Central memory CD8-positive, alpha-beta T cell (primary cell): ENCODE results near the gene SLC38A2.
"Not testable (repeated sequence)": the region's sequence is repeated elsewhere in the genome, so short reads cannot be mapped to it uniquely, and the experiment has no call there.

ENCODE experiments used
- ATAC-seq: fragments of 150-1000 bp; cut with Tn5 transposase; replicated peaks from 2 replicates; pipeline ENCODE4 v1.10.0; 2022; ENCODE audit warnings: mild to moderate bottlenecking, moderate FRiP score, moderate number of reproducible peaks; ENCODE audit not compliant: poor library complexity, severe bottlenecking; ENCODE audit errors: extremely low read depth
- DNase-seq, 2 donors: peaks; one replicate each; pipeline ENCODE4 v3.0.0; 2021; ENCODE audit warnings: low spot score in 2 of 2
- H3K27ac Mint-ChIP-seq: one replicate; pipeline ENCODE4 v1.8.0; 2022; ENCODE audit warnings: low read depth, mild to moderate bottlenecking, moderate library complexity, mixed read lengths
- H3K27me3 Mint-ChIP-seq: one replicate; pipeline ENCODE4 v1.8.0; 2022; ENCODE audit warnings: mixed read lengths
- H3K36me3 Mint-ChIP-seq: one replicate; pipeline ENCODE4 v1.8.0; 2022; ENCODE audit warnings: mild to moderate bottlenecking, moderate library complexity, mixed read lengths; ENCODE audit not compliant: insufficient read depth
- H3K4me1 Mint-ChIP-seq: one replicate; pipeline ENCODE4 v1.8.0; 2022; ENCODE audit warnings: mixed read lengths
- H3K4me3 Mint-ChIP-seq: one replicate; pipeline ENCODE4 v1.8.0; 2022; ENCODE audit warnings: mild to moderate bottlenecking, moderate library complexity, mixed read lengths
- H3K9me3 Mint-ChIP-seq: one replicate; pipeline ENCODE4 v1.8.0; 2022; ENCODE audit warnings: mixed read lengths

SLC38A2 gene

GRCh38 chr12:46404225-46404631, 31.7 kb upstream of the SLC38A2 start:
- Mint-ChIP-seq H3K4me1 (peaks cover 31% of the 10 kb centered on the region), H3K9me3 (peaks cover 4% of the 10 kb centered on the region), H3K27ac (no peak overlapping the region), H3K36me3 (peaks cover 1% of the 10 kb centered on the region), H3K27me3 (no peaks in the 10 kb centered on the region), H3K4me3 (no peak overlapping the region)
- DNase-seq = no peak
- no peak for ATAC-seq

- H3K4me3 Mint-ChIP-seq = no peak overlapping the region
- DNase-seq (no peak), ATAC-seq (no peak)
- H3K4me1 Mint-ChIP-seq = peaks cover 36% of the 10 kb centered on the region
- peaks cover 4% of the 10 kb centered on the region for H3K9me3 Mint-ChIP-seq
- H3K27ac Mint-ChIP-seq = no peak overlapping the region
- H3K27me3 Mint-ChIP-seq = no peaks in the 10 kb centered on the region
- H3K36me3 Mint-ChIP-seq = peaks cover 1% of the 10 kb centered on the region
Observed at GRCh38 chr12:46403719-46404070, 31.1 kb upstream of the SLC38A2 start.

- H3K27ac Mint-ChIP-seq = no peak overlapping the region
- DNase-seq = no peak
- H3K4me1 Mint-ChIP-seq = peaks cover 42% of the 10 kb centered on the region
- H3K4me3 Mint-ChIP-seq = no peak overlapping the region
- H3K36me3 Mint-ChIP-seq = peaks cover 1% of the 10 kb centered on the region
- H3K27me3 Mint-ChIP-seq = no peaks in the 10 kb centered on the region
- peaks cover 4% of the 10 kb centered on the region for H3K9me3 Mint-ChIP-seq
- ATAC-seq = no peak
Observed at GRCh38 chr12:46402941-46403718, 30.6 kb upstream of the SLC38A2 start.

GRCh38 chr12:46402451-46402850, 29.9 kb upstream of the SLC38A2 start:
- ATAC-seq = no peak
- no peaks in the 10 kb centered on the region for H3K27me3 Mint-ChIP-seq
- H3K27ac Mint-ChIP-seq = no peak overlapping the region
- H3K9me3 Mint-ChIP-seq = peaks cover 4% of the 10 kb centered on the region
- DNase-seq = no peak
- H3K4me1 Mint-ChIP-seq = peaks cover 36% of the 10 kb centered on the region
- H3K36me3 Mint-ChIP-seq = peaks cover 1% of the 10 kb centered on the region
- H3K4me3 Mint-ChIP-seq = no peak overlapping the region

- Mint-ChIP-seq H3K4me3 (no peak overlapping the region), H3K27ac (no peak overlapping the region), H3K4me1 (peaks cover 36% of the 10 kb centered on the region), H3K9me3 (peaks cover 4% of the 10 kb centered on the region), H3K36me3 (peaks cover 1% of the 10 kb centered on the region), H3K27me3 (no peaks in the 10 kb centered on the region)
- ATAC-seq = no peak
- no peak for DNase-seq
Observed at GRCh38 chr12:46401662-46402061, 29.1 kb upstream of the SLC38A2 start.

GRCh38 chr12:46400406-46400805, 27.8 kb upstream of the SLC38A2 start:
- DNase-seq = no peak
- H3K36me3 Mint-ChIP-seq = peaks cover 3% of the 10 kb centered on the region
- H3K4me1 Mint-ChIP-seq = peaks cover 31% of the 10 kb centered on the region
- no peak overlapping the region for H3K27ac Mint-ChIP-seq
- no peaks in the 10 kb centered on the region for H3K27me3 Mint-ChIP-seq
- H3K4me3 Mint-ChIP-seq = no peak overlapping the region
- ATAC-seq = no peak
- peaks cover 4% of the 10 kb centered on the region for H3K9me3 Mint-ChIP-seq

GRCh38 chr12:46399461-46400248, 27.1 kb upstream of the SLC38A2 start:
- not testable (repeated sequence) for H3K27ac Mint-ChIP-seq, ATAC-seq, H3K27me3 Mint-ChIP-seq, H3K4me3 Mint-ChIP-seq, H3K9me3 Mint-ChIP-seq, H3K36me3 Mint-ChIP-seq
- peak in 1 of 2 donors; percentile 14 for DNase-seq
- H3K4me1 Mint-ChIP-seq = peaks cover 30% of the 10 kb centered on the region

- Mint-ChIP-seq H3K36me3 (peaks cover 3% of the 10 kb centered on the region), H3K4me1 (peaks cover 22% of the 10 kb centered on the region), H3K27me3 (no peaks in the 10 kb centered on the region), H3K4me3 (no peak overlapping the region), H3K27ac (no peak overlapping the region), H3K9me3 (peaks cover 4% of the 10 kb centered on the region)
- DNase-seq (no peak), ATAC-seq (no peak)
Observed at GRCh38 chr12:46396826-46397225, 24.3 kb upstream of the SLC38A2 start.

- Mint-ChIP-seq H3K27ac (no peak overlapping the region), H3K27me3 (no peaks in the 10 kb centered on the region), H3K4me3 (no peak overlapping the region), H3K4me1 (peaks cover 22% of the 10 kb centered on the region), H3K9me3 (peaks cover 4% of the 10 kb centered on the region), H3K36me3 (peaks cover 2% of the 10 kb centered on the region)
- ATAC-seq = no peak
- DNase-seq = no peak
Observed at GRCh38 chr12:46395388-46395787, 22.8 kb upstream of the SLC38A2 start.

GRCh38 chr12:46391630-46392029, 19.1 kb upstream of the SLC38A2 start:
- no peak for ATAC-seq
- Mint-ChIP-seq H3K9me3 (no peaks in the 10 kb centered on the region), H3K27ac (no peak overlapping the region), H3K27me3 (no peaks in the 10 kb centered on the region), H3K4me1 (peaks cover 15% of the 10 kb centered on the region), H3K4me3 (no peak overlapping the region), H3K36me3 (peaks cover 3% of the 10 kb centered on the region)
- no peak for DNase-seq

- ATAC-seq (no peak), DNase-seq (no peak)
- H3K4me3 Mint-ChIP-seq = no peak overlapping the region
- peaks cover 15% of the 10 kb centered on the region for H3K4me1 Mint-ChIP-seq
- H3K36me3 Mint-ChIP-seq = peaks cover 2% of the 10 kb centered on the region
- no peaks in the 10 kb centered on the region for H3K27me3 Mint-ChIP-seq
- no peaks in the 10 kb centered on the region for H3K9me3 Mint-ChIP-seq
- H3K27ac Mint-ChIP-seq = no peak overlapping the region
Observed at GRCh38 chr12:46390881-46391280, 18.3 kb upstream of the SLC38A2 start.

GRCh38 chr12:46390304-46390703, 17.7 kb upstream of the SLC38A2 start:
- Mint-ChIP-seq H3K4me3 (no peak overlapping the region), H3K36me3 (peaks cover 2% of the 10 kb centered on the region), H3K27ac (no peak overlapping the region), H3K4me1 (peaks cover 15% of the 10 kb centered on the region), H3K9me3 (no peaks in the 10 kb centered on the region), H3K27me3 (no peaks in the 10 kb centered on the region)
- ATAC-seq (no peak), DNase-seq (no peak)

- Mint-ChIP-seq H3K36me3 (peaks cover 4% of the 10 kb centered on the region), H3K4me3 (no peak overlapping the region), H3K9me3 (no peaks in the 10 kb centered on the region), H3K27me3 (no peaks in the 10 kb centered on the region), H3K27ac (no peak overlapping the region), H3K4me1 (peaks cover 19% of the 10 kb centered on the region)
- no peak for ATAC-seq
- no peak for DNase-seq
Observed at GRCh38 chr12:46389031-46389616, 16.6 kb upstream of the SLC38A2 start.
